ENCODE measurements around the gene C1orf105. TPM values are rescaled to one million over a fixed set of nuclear protein-coding genes. Genes with fewer than 3 reads are reported as not detected.

Gene C1orf105
- total and polyA plus RNA-seq, 2 donors from 2014 or later = not detected

GRCh38 chr1:172408958-172409357, 11.5 kb upstream of the C1orf105 start:
- no peak overlapping the region for H3K9ac ChIP-seq (ENCODE audit: low read length in 3 of 3)
- H3K27ac ChIP-seq (ENCODE audit: low read depth in 2 of 2, low read length in 2 of 2) = no peak overlapping the region
- no peaks in the 10 kb centered on the region for H3K9me3 ChIP-seq (ENCODE audit: control insufficient read depth in 2 of 3, insufficient read depth in 1 of 3, low read length in 3 of 3)
- no peak overlapping the region for H3K4me3 ChIP-seq (ENCODE audit: low read length in 3 of 3)
- H3K36me3 ChIP-seq (ENCODE audit: control insufficient read depth in 2 of 3, insufficient read depth in 3 of 3, low read length in 3 of 3) = no peaks in the 10 kb centered on the region
- FAIRE-seq = no peak
- no peaks in the 10 kb centered on the region for H3K4me1 ChIP-seq (ENCODE audit: control insufficient read depth in 2 of 3, insufficient read depth in 2 of 3, low read depth in 1 of 3, low read length in 3 of 3)
- intact Hi-C loops (cut with DNase I) = no loop called here
- H3K27me3 ChIP-seq (ENCODE audit: control insufficient read depth, insufficient read depth, low read length) = no peaks in the 10 kb centered on the region
- no peak for TF ChIP-seq CTCF (IDR thresholded peaks at IDR 0.05; ENCODE audit: borderline replicate concordance, extremely low read depth, insufficient read depth)
- no peak for DNase-seq

GRCh38 chr1:172410027-172410426, 10.5 kb upstream of the C1orf105 start:
- Histone ChIP-seq H3K27me3 (ENCODE audit: control insufficient read depth, insufficient read depth, low read length) (no peaks in the 10 kb centered on the region), H3K4me1 (ENCODE audit: control insufficient read depth in 2 of 3, insufficient read depth in 2 of 3, low read depth in 1 of 3, low read length in 3 of 3) (no peaks in the 10 kb centered on the region), H3K9ac (ENCODE audit: low read length in 3 of 3) (no peak overlapping the region), H3K27ac (ENCODE audit: low read depth in 2 of 2, low read length in 2 of 2) (no peak overlapping the region), H3K36me3 (ENCODE audit: control insufficient read depth in 2 of 3, insufficient read depth in 3 of 3, low read length in 3 of 3) (no peaks in the 10 kb centered on the region), H3K4me3 (ENCODE audit: low read length in 3 of 3) (no peak overlapping the region), H3K9me3 (ENCODE audit: control insufficient read depth in 2 of 3, insufficient read depth in 1 of 3, low read length in 3 of 3) (no peaks in the 10 kb centered on the region)
- no peak for TF ChIP-seq CTCF (IDR thresholded peaks at IDR 0.05; ENCODE audit: borderline replicate concordance, extremely low read depth, insufficient read depth)
- no peak for DNase-seq
- no peak for FAIRE-seq
- intact Hi-C loops (cut with DNase I) = no loop called here

GRCh38 chr1:172411791-172412338, 8.6 kb upstream of the C1orf105 start:
- FAIRE-seq (no peak), DNase-seq (no peak)
- TF ChIP-seq CTCF (IDR thresholded peaks at IDR 0.05; ENCODE audit: borderline replicate concordance, extremely low read depth, insufficient read depth) = no peak
- no peak overlapping the region for H3K4me3 ChIP-seq (ENCODE audit: low read length in 3 of 3)
- no peak overlapping the region for H3K9ac ChIP-seq (ENCODE audit: low read length in 3 of 3)
- peaks cover 0 to 3% (median 0%) of the 10 kb centered on the region in 3 donors for H3K4me1 ChIP-seq (ENCODE audit: control insufficient read depth in 2 of 3, insufficient read depth in 2 of 3, low read depth in 1 of 3, low read length in 3 of 3)
- H3K36me3 ChIP-seq (ENCODE audit: control insufficient read depth in 2 of 3, insufficient read depth in 3 of 3, low read length in 3 of 3) = no peaks in the 10 kb centered on the region
- no peaks in the 10 kb centered on the region for H3K9me3 ChIP-seq (ENCODE audit: control insufficient read depth in 2 of 3, insufficient read depth in 1 of 3, low read length in 3 of 3)
- no peak overlapping the region for H3K27ac ChIP-seq (ENCODE audit: low read depth in 2 of 2, low read length in 2 of 2)
- intact Hi-C loops (cut with DNase I) = no loop called here
- H3K27me3 ChIP-seq (ENCODE audit: control insufficient read depth, insufficient read depth, low read length) = no peaks in the 10 kb centered on the region

GRCh38 chr1:172414331-172414730, 6.2 kb upstream of the C1orf105 start:
- no peak for TF ChIP-seq CTCF (IDR thresholded peaks at IDR 0.05; ENCODE audit: borderline replicate concordance, extremely low read depth, insufficient read depth)
- intact Hi-C loops (cut with DNase I) = no loop called here
- Histone ChIP-seq H3K36me3 (ENCODE audit: control insufficient read depth in 2 of 3, insufficient read depth in 3 of 3, low read length in 3 of 3) (no peaks in the 10 kb centered on the region), H3K9me3 (ENCODE audit: control insufficient read depth in 2 of 3, insufficient read depth in 1 of 3, low read length in 3 of 3) (no peaks in the 10 kb centered on the region), H3K4me1 (ENCODE audit: control insufficient read depth in 2 of 3, insufficient read depth in 2 of 3, low read depth in 1 of 3, low read length in 3 of 3) (peaks cover 0 to 3% (median 0%) of the 10 kb centered on the region in 3 donors), H3K27me3 (ENCODE audit: control insufficient read depth, insufficient read depth, low read length) (no peaks in the 10 kb centered on the region), H3K27ac (ENCODE audit: low read depth in 2 of 2, low read length in 2 of 2) (no peak overlapping the region), H3K4me3 (ENCODE audit: low read length in 3 of 3) (no peak overlapping the region), H3K9ac (ENCODE audit: low read length in 3 of 3) (no peak overlapping the region)
- FAIRE-seq = no peak
- DNase-seq = no peak
